Stimulated activated CD8-positive, alpha-beta memory T cell treated with anti-CD3 and anti-CD28 coated beads, Interleukin-12 subunit alpha, Interleukin-12 subunit beta, amount 100 ng/mL, for 1 hour (primary cell): ENCODE results near the gene GRB2.
"Not testable (repeated sequence)": the region's sequence is repeated elsewhere in the genome, so short reads cannot be mapped to it uniquely, and the experiment has no call there.

ENCODE experiments used
- DNase-seq: peaks from one replicate; pipeline ENCODE4 v3.0.0-alpha.2; 2020; ENCODE audit warnings: low read depth

GRB2 gene

DNA sequence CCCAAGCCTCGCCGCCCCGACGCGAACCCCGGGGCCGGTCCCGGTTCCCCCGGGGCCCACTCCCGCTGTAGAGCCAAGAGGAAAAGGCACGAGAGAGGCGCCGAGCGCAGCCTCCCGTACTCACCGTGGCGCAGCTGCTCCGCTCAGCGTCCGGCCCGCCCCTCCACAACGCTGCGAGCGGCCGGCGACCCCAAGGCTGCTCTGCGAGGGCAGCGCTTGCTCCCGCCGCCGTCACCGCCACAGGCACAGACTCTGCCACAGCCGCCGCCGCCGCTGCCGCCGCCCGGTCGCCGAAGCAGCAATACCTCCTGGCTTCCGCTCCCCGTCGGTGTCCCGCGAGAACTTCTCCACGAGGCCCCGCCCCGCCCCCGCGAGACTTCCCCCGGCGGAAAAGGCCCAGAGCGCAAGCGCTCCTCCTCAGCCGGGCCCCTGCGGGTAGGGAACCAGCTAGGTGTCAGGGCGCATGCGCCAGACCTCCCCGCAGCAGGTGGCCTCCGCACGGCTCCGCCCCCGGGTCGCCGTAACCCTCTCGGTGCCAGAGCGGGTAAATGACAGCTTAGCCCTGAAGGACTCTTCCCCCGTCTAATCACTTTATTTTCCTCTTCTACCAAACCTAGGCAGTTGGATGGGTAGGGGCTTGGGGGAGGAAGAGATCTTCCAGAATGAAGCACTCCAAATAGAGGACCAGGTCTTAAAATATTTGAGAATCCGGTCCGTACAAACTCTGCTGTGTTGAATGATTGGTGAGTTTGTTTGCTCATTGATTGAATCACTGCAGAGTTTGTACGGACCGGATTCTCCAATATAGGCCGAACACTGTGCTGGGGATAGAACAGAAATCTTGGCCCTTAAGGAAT, at the start of gene GRB2:
TSS of gene GRB2 (minus strand) at position 314 of the 857 bp plus-strand sequence. CDS start 12,050 bp downstream, outside the sequence.
- DNase-seq, result peak; percentile 99

DNA sequence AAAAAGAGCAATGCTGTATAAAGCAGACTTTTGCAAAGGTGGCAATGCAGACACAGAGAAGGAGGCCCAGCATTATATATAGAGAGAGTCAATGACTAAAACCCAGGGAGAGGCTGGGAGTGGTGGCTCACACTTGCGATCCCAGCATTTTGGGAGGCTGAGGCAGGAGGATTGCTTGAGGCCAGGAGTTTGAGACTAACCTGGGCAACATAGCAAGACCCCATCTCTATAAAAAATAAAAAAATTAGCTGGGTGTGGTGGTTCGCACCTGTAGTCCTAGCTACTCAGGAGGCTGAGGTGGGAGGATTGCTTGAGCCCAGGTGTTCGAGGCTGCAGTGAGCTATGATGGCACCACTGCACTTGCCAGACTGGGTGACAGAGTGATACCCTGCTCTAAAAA, 49.2 kb upstream of the GRB2 start:
- not testable (repeated sequence) for DNase-seq

DNA sequence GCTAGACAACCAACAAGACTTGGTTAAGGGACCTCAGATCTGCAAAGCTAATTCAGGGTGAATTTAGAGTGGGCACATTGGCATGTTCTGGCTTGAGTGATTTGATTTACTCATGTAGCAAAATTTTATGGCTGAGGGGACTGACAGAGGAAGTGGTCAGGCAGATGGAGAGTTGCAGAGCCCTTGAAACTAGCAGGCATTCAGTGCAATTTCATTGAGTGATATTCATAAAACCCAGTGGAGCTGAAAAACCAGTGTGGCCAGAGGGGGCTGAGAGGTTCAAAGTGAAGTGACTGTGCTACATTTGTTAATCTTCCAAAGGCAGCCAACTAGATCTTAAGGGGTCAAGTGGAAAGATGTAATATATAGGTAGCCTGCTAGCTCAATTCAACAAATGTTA, 48.7 kb upstream of the GRB2 start:
- no peak for DNase-seq

DNA sequence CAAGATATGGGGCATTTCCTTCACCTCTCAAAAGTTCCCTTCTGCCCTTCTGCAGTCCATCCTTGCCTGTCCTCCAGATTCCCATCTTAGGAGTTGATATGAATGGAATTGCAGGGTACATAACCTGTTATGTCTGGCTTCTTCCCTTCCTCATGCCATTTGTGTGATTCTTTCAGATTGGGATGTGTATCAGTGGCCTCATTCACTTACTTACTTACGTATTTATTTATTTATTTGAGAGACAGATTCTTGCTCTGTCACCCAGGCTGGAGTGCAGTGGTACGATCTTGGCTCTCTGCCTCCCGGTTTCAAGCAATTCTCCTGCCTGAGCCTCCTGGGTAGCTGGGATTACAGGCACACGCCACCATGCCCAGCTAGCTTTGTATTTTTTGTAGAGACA, 44.8 kb upstream of the GRB2 start:
- DNase-seq, result no peak

DNA sequence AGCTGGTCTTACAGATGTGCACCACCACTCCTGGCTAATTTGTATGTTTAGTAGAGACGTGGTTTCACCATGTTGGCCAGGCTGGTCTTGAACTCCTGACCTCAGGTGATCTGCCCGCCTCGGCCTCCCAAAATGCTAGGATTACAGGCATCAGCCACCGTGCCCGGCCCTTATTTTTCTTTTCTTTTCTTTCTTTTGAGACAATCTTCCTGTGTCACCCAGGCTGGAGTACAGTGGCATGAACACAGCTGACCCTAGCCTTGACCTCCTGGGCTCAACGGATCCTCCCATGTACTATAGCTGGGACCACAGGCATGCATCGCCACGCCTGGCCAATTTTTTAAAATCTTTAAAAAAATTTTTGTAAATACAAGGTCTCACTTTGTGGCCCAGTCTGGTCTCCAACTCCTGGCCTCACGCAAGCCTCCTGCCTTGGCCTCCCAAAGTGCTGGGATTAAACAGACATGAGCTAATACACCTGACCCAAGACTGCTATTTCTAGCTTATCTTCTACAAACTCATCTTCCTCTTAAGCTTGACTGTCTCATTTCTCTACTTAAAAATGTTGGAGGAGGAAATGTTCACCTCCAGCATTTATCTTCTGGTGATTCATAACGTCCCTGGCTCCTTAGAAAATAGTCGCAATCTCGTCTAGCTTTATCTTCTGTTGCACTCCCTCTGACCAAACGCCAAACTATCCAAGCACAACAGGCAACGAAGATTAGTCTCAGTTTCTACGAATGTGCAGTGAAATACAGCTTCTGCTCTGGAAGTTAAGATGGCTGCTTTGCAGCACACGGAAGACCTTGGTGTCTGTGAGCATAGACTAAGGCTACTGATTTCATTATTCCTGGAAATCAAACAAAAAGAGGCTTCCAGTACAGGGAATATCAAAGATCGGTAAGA, 42.7 kb upstream of the GRB2 start:
- DNase-seq, result no peak

DNA sequence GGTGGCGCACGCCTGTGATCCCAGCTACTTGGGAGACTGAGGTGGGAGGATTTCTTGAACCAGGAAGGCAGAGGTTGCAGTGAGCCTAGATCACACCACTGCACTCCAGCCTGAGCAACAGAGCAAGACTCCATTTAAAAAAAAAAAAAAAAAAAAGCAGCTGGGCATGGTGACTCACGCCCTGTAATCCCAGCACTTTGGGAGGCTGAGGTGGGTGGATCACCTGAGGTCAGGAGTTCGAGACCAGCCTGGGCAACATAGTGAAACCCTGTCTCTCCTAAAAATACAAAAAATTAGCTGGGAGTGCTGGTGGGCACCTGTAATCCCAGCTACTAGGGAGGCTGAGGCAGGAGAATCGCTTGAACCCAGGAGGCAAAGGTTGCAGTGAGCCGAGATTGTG, 40.4 kb upstream of the GRB2 start:
- DNase-seq, result not testable (repeated sequence)

DNA sequence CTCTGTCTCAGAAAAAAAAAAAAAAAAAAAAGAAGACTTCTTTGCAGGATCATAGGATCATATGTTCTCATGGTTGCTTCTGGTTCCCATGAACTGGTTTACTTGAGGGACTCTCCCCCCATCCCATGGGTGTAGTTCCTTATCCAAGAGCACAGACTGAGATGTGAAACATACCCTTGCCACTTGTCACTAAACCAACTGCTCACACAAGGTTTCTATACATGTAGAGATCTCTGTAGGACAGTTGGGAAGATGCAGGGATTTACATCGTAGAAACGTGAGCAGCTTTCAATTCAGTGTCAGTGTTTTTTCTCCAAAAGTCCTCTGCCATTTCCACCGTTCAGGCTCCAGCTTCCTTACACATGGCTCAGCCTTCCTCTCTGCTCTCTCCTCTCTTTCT, 39.8 kb upstream of the GRB2 start:
- DNase-seq, result no peak

DNA sequence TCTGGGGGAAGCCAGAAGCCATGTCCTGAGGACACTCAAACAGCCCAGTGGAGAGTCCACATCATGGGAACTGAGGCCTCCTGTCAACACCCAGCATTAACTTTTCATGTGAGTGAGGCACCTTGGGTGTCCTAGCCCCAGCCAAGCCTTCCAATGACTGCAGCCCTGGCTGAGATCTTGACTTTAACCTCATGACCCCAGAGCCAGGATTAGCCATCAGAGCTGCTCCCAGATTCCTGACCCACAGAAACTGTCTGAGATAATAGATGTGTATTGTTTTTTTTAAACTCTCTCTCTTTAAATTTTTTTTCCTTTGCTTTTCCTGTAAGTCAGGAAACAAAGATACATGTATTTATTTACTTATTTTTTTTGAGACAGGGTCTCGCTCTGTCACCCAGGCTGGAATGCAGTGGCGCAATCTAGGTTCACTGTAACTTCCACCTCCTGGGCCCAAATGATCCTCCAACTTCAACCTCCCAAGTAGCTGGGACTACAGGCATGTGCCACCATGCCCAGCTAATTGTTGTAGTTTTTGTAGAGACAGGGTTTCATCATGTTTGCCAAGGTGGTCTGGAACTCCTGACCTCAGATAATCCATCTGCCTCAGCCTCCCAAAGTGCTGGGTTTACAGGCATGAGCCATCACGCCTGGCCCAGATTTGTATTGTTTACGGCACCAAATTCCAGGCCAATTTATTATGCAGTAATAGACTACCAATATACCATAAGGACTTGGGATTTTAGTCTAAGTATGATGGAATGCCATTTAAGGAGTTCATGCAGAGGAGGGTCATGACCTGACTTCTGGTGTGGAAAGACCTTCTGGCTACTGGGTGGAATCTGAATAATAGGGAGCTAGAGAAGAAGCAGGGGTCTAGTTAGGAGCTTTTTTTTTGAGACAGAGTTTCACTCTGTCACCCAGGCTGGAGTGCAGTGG, 37.0 kb upstream of the GRB2 start:
- DNase-seq, result no peak

DNA sequence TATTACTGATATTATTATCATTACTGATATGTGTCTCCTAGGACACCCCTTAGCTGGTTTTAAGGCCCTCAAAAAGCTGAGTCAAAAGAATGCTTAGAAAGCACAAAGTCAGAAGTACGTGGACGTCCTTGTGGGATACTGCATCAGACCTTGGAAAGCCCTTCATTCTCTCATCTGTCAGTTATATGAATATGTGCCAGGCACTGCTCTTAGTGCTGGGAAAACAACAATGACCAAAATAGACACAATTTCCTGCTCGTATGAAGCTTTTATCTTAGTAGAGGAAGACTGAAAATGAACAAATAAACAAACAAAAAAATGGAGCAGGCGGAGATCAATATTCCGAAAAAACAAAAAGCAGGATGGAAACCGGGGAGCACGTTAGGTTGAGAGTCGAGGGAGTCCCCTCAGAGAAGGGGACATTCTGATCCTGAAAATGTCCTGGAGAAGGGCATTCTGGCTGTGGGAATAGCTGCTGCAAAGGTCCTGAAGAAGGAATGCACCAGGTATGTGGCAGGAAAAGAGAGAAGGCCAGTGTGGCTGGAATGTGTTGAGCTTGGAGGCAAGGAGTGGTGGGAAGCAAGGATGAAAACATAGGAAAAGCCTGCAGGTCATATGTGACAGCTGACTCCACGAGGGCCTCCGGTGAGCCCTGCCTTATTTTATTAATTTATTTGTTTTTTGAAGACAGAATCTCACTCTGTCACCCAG, 35.4 kb upstream of the GRB2 start:
- DNase-seq, result no peak

DNA sequence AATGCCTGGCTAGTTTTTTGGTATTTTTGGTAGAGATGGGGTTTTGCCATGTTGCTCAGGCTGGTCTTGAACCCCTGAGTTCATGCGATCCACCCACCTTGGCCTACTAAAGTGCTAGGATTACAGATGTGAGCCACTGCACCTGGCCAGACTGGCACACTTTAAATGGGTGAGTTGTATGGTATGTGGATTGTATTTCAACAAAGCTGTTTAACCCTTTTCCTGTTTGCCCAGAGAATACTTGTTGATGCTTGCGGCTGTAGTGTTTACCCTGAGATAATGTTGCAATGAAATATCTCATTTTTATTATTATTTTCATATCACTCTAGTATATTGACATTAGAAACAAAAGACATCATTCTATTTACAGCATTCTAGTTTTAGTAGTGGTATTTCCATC, 33.8 kb upstream of the GRB2 start:
- no peak for DNase-seq

DNA sequence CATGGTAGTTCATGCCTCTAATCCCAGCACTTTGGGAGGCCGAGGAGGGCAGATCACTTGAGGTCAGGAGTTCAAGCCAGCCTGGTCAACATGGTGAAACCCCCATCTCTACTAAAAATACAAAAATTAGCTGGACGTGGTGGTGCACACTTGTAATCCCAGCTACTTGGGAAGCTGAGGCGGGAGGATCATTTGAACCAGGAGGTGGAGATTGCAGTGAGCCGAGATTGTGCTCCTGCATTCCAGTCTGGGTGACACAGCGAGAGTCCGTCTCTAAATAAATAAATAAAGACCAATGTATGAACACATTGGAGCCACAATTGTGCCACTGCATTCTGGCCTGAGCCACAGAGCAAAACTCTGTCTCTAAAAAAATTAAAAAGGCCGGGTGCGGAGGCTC, 31.9 kb upstream of the GRB2 start:
- not testable (repeated sequence) for DNase-seq

DNA sequence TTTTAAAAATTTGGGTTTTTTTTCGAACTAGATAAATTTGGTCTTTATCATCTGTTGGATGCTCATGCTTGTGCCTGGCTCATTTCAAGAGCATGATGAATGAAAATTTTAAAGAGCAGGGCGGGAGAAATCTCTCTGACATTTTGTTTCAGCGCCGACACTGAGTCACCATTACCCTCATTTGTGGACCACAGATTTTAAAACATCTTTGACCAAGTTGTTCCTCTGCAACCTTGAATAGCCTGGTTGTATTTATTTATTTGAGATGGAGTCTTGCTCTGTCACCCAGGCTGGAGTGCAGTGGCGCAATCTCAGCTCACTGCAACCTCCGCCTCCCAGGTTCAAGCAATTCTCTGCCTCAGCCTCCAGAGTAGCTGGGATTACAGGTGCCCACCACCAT, 29.0 kb upstream of the GRB2 start:
- not testable (repeated sequence) for DNase-seq

DNA sequence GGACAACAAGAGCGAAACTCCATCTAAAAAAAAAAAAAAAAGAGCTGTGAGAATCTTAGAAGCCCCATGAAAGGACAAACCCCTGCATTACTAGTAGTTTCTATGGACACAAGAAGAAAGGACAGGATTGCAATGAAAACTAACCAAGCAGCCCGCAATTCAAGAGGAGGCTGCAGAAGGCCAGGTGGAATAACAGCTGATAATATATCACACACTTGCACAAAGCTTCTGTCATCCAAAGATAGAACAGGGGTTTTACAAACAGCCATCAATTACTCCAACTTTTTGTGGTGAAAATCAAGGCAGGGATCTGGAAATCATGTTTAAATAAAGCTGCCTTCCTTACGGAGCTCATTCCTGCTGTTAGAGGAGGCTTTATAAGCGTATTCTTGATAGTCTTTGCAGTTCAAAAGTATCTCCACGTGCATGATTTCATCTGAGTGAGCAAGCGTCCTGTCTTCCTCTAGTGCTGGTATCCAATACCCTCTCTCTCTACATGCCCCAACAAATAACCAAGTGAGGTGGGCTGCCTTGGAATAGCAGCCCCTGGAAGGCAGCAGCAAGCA, 27.8 kb upstream of the GRB2 start:
- no peak for DNase-seq

DNA sequence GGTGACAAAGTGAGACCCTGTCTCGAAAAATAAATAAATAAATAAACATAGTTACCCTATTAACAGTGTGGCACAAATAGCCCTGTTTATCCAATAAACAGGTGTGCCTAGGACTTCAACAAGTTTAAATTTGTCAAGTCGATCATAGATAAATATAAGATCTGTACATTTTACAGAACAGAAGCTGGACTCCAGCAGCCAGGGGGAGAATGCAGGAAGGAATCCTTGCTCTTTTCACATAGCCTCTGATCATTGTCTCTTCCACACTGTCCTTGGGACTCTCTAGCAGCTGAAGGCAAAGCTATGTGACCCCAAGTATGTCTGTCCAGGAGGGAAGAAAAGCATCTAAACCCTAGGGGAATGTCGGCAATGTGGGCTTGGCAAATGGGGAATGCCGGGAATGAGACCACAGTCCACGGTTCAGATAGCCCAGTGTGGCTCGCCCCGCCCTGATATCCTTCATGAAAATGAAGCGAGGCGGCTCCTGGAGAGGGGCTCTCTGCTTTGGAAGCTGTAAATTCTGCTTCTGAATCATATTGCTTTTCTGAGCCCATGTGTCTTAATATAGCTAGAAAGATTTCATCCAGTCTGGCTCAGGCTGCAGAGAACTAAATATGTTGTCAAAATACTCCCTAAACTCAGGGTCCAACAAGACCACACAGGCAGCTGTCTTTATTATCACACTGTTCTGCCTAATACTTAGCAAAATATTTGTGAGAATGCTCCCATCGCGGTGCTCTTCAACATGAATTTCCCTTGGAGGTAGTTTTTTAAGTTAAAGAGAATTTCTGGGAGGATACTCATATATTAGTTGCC, 24.9 kb upstream of the GRB2 start:
- DNase-seq, result no peak

DNA sequence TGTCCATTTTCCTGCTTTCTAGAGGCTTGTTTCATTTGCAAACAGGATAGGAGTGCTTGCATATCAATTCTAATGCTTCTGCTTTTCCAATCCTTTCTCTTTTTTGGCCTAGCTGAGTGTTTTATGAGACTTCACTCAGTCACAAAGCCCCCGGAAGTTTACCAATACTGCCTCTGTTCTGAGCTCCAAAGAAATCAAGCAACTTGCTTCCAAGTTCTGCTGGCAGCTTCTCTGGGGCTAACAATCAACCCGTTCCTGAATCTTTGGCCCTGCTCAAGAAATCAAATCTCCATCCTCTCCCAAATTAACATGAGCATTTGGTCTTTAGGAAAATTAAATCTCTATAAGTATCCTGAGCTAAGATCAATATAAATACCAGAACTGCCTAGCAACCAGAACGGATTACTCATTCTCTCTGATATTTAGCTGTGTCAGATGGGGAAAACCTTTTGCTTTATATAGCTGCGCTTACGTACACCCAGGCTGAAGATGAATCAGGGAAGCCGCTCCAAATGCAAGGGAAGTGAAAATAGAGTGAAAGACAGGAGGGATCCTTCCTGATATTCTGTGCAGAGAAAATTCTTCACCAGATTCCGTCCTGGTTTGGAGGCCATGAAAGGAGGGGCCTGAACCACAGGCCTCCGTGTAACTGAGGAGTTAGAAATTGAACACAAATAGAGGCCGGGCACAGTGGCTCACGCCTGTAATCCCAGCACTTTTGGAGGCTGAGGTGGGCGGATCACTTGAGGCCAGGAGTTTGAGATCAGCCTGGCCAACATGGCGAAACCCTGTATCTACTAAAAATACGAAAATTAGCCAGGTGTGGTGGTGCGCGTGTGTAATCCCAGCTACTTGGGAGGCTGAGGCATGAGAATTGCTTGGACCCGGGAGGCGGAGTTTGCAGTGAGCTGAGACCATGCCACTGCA, 23.3 kb upstream of the GRB2 start:
- no peak for DNase-seq

DNA sequence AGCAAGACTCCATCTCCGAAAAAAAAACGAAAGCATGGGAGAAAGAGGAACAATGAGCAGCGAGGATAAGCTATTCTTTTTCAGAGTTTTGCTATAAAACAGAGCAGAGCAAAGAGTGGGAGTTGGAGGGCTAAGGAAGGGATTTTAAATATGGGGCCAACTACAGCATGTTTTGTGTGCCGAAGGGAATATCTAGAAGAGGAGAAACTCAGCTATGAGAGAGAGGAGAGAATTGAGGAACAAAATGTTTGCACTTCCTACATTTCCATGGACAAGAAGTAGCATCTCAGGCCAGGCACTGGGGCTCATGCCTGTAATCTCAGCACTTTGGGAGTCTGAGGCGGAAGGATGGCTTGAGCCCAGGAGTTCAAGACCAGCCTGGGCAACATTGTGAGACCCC, 13.1 kb upstream of the GRB2 start:
- no peak for DNase-seq

DNA sequence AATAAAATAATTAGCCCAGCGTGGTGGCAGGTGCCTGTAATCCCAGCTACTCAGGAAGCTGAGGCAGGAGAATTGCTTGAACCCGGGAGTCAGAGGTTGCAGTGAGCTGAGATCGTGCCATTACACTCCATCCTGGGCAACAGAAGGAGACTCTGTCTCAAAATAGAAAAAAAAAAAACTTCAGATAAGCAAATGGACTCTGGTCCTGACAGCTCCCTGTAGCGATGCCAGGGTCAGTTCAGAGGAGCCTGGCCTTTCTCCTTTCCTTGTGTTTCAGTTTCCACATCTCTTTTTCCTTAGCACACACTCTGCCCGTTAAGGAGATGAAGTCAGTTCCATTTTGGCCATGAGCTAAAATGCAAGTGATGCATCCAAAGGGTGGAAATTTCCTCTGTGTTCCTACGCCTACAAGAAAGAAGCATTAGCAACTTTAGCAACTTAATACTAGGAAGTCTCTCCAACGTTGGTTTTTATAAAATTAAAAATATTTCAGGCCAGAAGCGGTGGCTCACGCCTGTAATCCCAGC, 11.6 kb upstream of the GRB2 start:
- no peak for DNase-seq

DNA sequence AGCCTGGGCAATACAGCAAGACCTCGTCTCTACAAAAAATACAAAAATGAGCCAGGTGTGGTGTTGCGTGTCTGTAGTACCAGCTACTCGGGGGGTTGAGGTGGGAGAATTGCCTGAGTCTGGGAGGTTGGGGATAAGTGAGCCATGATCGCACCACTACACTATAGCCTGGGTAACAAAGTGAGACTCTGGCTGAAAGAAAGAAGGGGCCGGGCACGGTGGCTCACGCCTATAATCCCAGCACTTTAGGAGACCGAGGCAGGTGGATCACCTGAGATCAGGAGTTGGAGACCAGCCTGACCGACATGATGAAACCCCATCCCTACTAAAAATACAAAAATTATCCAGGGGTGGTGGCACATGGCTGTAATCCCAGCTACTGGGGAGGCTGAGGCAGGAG, 10.5 kb upstream of the GRB2 start:
- no peak for DNase-seq

DNA sequence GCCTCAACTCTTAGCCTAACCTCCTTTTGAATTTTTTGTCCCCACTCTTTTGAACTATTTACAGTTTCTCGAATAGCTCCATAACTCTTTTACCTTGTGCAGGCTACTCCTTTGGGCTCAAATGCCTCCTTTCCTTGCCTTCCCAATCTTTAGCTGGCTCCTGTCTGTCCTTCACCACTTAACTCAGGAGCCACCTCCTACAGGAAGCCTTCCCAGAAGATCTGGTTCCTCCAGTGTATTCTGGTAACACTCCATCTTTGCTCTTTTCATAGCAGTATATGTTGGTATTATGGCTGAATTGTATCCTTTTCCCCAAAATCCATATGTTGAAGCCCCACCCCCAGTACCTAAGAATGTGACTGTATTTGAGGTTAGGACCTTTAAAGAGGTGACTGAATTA, 9.0 kb upstream of the GRB2 start:
- no peak for DNase-seq
